Measurements from ENCODE around the gene C10orf53.

- TF ChIP-seq CTCF (IDR thresholded peaks at IDR 0.05) (no peak), EZH2phosphoT487 (IDR thresholded peaks at IDR 0.05) (no peak)
These were observed 59.3 kb downstream of the C10orf53 start for GRCh38 chr10:49738616-49739360.
